ENCODE data around the gene PI4KA.
"Not testable (repeated sequence)": the region's sequence is repeated elsewhere in the genome, so short reads cannot be mapped to it uniquely, and the experiment has no call there.

PI4KA gene

DNA sequence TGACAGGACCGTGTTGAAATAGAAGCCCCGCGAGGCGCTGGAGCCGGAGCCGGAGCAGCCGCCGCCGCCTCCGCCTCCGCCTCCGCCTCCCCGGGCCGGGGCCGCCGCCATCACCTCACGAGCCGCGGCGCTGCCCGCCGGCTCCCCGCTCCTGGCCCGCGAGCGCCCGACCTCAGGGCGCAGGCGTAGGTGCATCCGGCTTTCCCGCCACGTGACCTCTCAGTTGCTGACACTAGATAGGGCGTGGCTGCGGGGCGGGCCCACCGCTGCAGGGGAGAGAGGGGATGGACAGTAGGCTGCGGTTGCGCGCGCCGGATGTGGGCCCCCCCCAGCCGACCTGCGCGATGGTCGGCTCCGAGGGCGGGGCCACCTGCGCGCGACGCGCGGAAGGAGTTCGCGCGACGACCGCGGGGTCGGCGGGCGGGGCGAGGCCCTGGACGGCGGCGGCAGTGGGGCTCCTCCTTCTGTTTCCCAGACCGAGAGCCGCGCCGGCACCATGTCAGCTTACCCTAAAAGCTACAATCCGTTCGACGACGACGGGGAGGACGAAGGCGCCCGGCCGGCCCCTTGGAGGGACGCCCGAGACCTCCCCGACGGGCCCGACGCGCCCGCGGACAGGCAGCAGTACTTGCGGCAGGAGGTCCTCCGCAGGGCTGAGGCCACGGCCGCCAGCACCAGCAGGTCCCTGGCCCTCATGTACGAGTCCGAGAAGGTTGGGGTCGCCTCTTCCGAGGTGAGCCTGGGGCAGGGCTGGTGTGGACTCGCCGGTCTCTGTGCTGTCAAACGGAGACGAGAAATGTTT lies at the start of gene PI4KA, which contains the start of gene SNAP29:
PI4KA (minus strand) TSS at position 197 of the 802 bp plus-strand sequence; CDS start at position 111, 86 bp downstream.
SNAP29 (plus strand) TSS at position 393 of the 802 bp plus-strand sequence; CDS start at position 497, 104 bp downstream.
- peak; percentile 97 for DNase-seq

DNA sequence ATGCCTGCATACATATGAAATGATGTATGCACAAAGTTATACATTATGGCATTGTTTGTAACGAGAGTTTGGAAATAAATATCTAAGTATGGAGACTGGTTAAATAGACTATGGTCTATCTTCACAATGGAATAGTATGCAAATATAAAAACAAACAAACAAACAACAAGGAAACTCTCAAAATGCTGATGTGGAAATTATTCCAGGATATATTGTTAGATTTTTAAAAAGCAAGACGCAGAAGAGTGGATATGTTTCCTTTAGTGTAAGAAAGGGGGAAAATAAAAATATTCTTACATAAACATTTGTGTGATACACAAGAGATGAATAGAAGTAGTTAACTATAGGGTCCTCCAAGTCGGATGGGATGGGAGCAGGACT lies 47.8 kb upstream of the PI4KA start:
- DNase-seq = no peak

DNA sequence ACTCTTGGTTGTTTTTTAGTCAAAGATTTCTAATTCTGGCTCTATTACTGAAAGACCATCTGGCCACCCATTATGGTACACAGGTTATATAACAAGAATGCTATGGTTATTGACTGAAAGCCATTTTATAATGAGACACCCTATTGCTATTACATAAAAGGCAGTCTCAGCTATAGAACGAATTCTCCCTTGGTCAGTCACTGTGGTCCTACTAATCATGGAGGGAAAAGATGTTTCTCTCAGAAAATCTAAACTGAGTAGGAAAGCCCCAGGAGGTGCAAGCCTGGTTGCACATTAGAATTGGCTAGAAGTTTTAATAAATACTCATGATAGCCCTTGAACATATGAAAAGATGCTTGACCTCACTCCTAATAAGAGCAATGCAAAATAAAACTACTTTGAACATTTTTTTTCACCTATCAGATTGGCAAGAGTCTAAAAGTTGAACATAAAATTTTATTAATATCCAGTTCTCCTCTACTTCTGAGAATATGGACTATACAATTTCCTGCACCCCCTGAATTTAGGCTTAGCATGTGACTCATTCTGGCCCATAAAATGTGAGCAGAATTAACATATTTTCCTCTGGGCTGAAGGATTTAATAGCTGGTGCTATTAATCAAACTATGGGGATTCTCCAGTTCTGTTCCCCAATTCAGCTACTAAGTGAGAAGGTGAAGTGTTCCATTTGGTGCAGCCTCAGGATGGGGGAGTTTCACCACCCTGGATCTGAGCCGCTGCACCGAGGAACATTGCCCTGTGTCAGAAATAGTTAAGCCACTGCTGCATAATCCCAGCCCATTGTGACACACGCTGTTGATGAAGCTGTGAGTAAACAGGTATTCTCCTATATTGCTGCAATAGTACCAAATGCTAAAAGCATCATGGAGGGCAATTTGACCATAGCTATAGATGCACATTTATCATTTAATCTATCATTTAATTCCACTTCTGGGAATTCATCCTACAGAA lies 47.1 kb upstream of the PI4KA start:
- DNase-seq = no peak

DNA sequence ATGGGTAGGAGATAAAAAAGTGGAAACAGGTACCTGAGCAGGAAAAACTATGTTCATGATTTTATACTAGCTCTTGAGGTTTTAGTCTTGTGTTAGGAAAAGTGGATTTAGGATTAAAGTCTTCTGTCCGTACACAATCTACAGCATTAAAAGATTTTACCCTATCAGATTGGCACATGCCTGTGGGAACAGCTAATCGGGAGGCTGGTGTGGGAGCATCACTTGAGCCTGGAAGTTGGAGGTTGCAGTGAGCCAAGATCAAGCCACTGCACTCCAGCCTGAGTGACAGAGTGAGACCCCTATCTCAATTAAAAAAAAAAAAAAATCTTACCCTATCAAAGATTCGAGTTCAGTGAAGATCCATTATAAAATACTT lies 46.4 kb upstream of the PI4KA start:
- no peak for DNase-seq

DNA sequence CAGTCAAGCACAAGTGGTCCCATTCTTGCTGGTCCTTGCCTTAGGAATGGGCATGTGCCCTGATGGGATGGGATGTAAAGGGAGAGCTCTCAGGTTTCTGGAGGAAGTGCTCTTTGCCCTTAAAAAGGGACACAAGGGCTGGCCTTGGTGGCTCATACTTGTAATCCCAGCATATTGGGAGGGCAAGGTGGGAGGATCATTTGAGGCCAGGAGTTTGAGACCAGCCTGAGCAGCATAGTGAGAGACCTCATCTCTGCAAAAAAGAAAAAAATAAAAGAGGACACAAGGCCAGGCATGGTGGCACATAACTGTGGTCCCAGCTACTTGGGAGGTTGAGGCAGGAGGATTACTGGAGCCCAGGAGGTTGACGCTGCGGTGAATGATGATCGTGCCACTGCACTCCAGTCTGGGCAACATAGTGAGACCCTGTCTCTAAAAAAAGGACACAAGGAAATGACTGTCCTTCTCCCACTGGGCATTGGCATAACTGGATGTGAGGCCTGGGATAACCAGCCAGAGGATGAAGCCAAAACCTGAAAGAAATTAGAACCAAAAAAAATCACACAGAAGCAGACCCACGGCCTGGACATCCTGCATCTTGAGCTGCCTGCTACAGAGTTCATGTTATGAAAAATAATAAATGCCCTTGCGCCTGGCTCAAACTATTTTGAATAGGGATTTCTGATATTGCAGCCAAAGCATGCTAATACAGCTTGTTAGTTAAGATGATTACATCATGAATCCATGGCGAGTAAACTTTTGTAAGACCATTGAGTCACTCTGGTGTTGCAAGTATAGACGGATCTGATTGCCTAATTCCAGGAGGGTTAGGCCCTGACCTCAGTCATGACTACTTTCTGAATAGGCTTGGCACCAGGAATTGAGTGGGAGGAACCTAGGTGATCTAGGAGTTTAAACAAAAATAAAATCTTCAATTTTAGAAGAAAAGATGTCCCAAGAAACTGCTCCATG lies 45.7 kb upstream of the PI4KA start:
- no peak for DNase-seq

DNA sequence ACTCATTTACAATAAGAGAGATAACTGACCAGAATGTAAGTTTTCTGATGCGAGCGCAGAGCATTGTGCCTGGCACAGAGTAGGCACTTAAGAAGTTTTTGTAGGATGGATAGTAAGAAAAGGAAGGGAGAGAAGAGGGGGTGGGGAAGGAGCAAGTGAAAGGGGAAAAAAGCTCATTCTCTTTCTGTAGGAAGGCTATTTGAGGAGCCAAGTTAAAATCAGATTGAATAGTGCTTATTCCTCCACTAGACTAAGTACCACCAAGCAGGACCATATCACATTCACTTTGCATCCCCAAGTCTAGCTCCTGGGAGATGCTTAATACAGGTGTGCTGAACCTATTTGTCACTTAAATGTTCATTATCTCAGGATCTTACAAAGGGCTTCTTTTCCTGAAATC lies 44.5 kb upstream of the PI4KA start:
- DNase-seq = no peak

DNA sequence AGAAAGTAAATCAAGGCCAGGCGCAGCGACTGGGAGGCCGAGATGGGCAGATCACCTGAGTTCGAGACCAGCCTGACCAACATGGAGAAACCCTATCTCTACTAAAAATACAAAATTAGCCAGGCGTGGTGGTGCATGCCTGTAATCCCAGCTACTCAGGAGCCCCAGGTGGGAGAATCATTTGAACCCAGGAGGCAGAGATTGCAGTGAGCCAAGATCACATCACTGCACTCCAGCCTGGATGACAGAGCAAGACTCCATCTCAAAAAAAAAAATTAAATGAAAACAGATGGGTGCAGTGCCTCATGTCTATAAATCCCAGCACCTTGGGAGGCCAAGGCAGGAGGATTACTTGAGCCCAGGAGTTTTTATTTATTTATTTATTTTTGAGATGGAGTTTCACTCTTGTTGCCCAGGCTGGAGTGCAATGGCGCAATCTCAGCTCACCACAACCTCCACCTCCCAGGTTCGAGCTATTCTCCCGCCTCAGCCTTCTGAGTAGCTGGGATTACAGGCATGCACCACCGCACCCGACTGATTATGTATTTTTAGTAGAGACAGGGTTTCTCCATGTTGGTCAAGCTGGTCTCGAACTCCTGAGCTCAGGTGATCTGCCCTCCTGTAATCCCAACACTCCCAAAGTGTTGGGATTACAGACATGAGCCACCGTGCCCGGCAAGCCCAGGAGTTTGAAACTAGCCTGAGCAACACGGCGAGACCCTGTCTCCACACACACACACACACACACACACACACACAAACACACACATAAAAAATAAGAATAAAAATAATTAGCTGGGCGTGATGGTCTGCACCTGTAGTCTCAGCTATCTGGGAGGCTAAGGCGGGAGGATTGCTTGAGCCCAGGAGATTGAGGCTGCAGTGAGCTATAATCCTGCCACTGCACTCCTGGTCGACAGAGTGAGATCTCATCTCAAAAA lies 42.8 kb upstream of the PI4KA start:
- DNase-seq = not testable (repeated sequence)

DNA sequence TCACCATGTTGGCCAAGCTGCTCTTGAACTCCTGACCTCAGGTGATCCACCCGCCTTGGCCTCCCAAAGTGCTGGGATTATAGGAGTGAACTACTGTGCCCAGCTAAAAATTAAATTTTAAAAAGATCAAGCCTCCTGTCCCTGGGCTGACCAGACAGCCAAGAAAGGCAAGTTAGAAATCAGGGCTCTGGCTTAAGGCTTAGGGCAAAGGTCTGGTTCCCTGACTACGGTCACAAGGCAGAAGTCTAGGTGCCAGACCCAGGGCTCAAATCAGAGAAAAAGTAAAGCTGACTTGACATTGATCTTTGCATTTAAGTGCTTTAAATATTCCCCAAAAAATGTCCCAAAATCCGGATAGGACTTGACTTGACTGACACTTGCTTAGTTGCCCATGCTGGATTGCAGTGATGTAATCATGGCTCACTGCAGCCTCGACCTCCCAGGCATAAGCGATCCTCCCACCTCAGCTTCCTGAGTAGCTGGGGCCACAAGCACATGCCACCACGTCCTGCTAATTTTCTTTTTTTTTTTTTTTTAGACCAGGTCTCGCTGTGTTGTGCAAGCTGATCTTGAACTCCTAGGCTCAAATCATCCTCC lies 41.3 kb upstream of the PI4KA start:
- DNase-seq = no peak

DNA sequence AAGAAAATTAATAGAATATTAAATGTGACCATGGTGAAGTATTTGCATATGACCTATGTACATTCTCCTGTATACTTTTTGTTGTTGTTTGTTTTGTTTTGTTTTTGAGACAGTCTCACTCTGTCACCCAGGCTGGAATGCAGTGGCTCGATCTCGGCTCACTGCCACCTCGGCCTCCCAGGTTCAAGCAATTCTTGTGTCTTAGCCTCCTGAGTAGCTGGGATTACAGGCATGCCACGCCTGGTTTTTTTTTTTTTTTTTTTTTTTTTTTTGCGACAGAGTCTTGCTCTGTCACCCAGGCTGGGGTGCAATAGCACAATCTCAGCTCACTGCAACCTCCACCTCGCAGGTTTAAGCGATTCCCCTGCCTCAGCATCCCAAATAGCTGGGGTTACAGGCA lies 39.1 kb upstream of the PI4KA start:
- DNase-seq = not testable (repeated sequence)

DNA sequence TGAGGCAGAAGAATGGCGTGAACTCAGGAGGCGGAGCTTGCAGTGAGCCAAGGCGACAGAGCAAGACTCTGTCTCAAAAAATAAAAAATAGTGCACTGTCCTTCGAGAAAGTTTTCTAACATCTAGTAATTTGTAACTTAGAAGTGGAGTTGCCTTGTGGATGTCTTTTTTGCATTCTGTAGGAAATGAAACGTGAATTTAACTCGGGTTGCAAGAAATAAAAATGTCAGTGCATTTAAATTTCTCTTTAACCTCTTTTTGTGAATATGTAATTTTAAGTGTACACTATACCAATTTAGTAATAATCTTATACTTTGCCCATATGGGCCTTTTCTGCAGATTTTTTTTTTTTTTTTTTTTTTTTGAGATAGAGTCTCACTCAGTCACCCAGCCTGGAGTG lies 32.4 kb upstream of the PI4KA start:
- no peak for DNase-seq

DNA sequence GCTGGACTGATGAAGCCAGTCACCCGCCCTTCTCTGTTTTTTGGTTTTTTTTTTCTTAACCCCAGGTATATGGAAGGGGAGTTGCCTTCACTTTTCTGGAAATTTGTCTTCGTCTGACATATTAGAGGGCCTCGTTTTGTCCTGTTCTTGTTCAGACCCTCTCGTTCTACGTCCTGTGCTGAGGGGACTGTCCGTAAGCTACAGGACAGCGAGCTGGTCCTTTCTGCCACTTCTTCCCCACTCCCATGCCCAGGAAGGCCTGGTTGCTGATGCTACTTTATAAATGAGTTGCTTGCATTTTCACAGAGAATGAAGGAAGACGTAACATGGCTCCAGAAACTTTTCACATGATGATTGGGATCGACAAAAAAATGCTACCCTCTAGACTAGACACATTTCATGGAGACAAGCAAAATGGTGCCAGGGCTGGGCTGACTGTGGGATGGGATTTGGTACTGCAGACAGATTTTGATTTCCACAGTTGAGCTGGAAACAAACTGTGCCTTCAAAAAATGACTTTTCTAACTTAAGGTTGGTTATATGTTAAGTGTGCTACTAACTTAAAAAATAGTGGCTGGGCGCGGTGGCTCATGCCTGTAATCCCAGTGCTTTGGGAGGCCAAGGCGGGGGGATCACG lies 31.4 kb upstream of the PI4KA start:
- no peak for DNase-seq

DNA sequence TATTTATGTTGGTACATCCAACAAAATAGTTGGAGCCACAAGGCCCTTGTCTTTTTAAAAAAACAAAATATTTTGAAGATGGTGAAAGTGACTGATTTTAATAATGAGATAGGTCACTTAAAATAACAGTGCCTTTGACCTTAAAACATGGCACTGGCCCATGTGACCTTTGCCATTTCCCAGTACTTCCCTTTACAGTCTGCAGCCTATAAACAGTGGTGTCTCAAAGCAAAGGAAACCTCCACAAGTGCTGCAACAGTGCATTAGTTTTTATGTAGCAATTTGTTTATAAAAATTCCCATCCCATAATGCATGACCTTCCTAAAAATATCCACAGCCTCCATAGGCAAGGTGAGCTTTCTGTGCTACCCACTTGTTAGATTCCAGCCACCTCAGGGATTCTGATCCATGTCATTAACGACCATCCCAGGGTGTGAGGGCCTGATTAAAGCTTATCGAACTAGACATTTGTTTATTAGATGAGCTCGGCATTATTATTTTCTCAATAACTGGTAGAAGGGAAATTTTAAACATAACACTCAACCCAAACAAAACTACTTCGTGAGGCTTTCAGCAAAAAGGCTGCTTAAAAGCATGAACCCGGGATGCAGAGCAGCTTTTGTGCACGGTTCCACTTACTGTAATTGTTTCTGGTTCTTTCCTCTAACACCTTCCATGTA lies 30.6 kb upstream of the PI4KA start:
- no peak for DNase-seq

DNA sequence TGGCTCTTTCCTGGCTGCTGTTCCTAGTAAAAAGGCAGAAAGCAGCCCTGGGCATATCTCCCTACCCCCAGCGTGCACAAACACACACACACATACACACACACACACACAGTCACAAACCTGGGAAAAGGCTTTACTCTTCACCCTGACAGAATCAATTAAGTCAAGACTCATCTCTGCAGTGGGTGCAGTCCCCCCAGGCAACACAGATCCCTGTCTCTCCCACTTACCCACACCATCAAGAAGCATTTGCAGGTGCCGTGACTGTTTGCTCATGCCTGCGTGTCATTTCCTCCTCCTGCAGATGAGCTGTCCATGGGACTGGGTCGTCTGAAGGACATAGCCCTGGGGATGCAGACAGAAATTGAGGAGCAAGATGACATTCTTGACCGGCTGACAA lies 28.8 kb upstream of the PI4KA start:
- DNase-seq = no peak

DNA sequence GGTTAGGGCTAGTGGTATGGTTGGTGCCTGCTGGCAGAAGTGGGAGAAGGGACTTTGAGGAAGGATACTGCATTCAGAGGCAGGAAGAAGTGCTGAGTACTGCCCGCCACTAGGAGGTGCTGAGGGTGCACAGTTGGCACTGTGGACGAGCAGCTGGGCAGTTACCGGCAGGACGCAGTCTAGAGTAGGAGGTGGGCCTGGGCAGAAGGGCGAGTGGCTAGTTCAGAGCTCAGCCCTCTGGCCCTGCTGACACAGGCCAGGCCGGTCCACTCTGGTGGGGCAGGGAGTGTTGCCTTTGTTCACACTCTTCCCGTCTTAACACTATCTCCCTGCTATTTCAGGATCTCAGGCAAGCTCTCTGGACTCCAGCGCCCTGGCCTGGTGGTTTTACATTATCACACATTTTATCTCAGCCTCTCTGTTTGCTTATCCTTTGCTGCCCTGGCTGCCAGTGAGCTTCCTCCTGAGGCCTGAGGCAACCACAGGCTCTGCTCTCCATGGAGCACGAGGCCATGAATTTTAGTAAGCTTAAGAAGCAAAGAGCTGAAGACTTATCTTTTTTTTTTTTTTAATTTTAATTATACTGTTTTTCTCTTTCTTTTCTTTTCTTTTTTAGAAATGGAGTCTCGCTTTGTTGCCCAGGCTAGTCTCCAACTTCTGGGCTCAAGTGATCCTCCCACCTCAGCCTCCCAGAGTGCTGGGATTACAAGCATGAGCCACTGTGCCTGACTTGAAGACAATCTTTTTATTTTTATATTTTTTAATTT lies 27.1 kb upstream of the PI4KA start:
- peak; percentile 52 for DNase-seq

DNA sequence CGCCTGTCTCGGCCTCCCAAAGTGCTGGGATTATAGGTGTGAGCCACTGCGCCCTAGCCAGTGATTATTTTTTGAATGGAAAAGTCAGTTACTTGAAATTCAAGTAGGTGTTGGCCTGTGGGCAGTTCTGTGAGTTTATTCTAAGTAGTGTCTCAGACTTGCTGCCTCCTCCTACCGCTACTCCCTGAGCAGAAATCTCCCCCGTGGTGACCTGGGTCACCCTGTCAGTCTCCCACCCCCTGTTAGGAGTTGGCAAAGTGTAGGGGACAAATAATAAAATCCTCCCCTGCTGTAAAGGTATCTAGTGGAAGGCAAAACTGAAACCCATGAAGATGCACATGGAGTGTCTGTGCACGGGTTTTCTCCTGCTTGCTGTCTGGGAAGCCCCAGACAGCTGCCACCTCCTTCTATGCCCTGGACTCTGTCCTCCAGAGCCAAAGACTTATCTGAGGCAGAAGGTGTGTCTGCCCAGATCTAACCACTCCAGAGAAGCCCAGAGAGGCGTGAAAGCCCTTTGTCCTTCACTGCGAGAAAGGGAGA lies 26.5 kb upstream of the PI4KA start:
- no peak for DNase-seq

DNA sequence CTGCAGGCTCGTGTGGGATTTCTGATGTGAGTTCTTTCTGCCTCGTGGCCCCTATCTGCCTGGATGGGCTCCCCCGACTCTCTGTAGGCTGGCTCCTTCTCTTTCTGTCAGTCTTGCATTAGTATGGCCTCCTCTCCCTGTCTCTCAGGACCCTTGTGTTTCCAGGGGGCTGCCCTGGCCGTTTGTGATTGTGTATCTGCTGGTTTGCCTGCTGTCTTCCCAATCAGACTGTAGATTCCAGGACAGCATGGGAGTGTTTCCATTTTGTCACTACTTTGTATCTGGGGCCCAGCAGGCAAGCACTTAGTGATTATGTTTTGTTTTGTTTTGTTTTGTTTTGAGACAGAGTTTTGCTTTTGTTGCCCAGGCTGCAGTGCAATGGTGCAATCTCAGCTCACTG lies 25.8 kb upstream of the PI4KA start:
- DNase-seq = no peak

DNA sequence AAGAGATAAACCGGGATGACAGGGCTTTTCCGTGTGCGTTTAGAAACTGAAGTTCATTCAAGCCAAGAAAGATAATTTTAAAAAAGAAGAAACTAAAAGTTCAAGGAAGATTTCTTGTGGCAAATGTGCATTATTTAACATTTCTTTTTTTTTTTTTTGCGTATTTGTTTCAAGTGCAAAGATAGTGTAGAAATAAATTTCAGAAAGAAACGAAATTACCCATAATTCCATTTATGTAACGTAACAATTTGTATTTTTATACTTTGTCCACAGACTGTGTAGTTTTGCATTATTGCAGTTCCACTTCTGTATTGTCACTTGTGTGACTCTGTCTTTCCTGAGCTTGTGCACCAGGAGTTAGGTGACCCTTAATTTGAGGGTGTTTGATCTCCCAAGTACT lies 24.2 kb upstream of the PI4KA start:
- no peak for DNase-seq

DNA sequence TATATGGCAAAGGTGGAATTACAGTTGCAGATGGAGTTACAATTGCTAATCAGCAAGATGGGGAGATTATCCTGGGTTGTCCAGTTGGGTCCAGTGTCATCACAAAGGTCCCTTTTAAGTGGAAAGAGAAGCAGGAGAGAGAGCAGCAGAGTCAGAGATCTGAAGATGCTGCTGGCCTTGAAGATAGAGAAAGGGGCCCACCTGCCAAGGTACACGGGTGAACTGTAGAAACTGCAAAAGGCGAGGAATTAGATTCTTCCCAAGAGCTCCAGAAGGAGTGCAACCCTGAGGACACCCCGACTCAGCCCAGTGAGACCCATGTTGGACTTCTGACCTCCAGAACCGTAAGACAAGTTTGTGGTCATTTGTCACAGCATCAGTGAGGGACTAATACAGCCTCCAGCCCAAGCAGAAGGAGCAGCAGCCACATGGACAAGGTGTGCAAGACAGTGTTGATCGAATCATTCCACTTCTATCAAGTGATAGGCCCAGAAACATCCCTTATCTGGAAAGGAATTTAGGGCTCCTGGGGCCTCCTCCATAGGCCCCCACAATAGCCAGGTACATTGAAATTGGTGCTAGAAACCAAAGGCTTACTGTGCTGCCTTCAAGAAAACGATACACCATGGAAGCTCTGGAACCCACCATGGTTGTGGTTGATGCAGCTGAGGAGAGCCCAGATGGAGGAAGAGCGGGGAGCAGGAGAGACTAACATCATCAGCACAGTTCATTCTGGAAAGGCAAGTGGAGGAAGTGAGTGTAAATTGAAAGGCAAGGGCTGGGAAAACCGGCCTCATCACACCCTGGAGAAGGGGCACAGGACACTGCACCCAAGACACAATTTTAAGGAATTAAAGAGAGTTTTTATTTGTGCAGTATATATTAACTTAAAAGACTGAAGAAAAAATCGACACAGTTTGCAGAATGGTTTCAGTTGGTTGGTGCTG lies 23.5 kb upstream of the PI4KA start:
- DNase-seq = no peak
